ENCODE measurements around the gene SYCP3. TPM values are rescaled to one million over a fixed set of nuclear protein-coding genes. Genes with fewer than 3 reads are reported as not detected.

Gene SYCP3
- total and polyA plus RNA-seq, 4 donors: 0.05 to 1.2 (median 0.67) TPM

- DNase-seq (peak in 1 of 3 donors; percentile 43), ATAC-seq (ENCODE audit: insufficient read depth, low FRiP score) (no peak)
- WGBS, 2 donors: 83 to 88% methylated on average over 12 of the region's 12 CpGs
- peaks cover 5 to 28% (median 12%) of the 10 kb centered on the region in 5 donors for H3K4me1 ChIP-seq (ENCODE audit: control insufficient read depth in 5 of 5, insufficient read depth in 5 of 5, low read length in 5 of 5)
- H3K27me3 ChIP-seq (ENCODE audit: control insufficient read depth in 3 of 3, insufficient read depth in 3 of 3, low read length in 2 of 3): peaks cover 0 to 2% (median 0%) of the 10 kb centered on the region in 3 donors
- H3K27ac ChIP-seq (ENCODE audit: low read depth in 1 of 2, low read length in 1 of 2): peak overlapping the region in 1 of 2 donors; percentile 100
- H3K9ac ChIP-seq (ENCODE audit: insufficient read depth in 1 of 2, low read length in 2 of 2): no peak overlapping the region
- TF ChIP-seq CTCF (IDR thresholded peaks at IDR 0.05; ENCODE audit: control extremely low read depth, extremely low read depth): no peak
- H3K36me3 ChIP-seq (ENCODE audit: control insufficient read depth in 4 of 4, insufficient read depth in 4 of 4, low read length in 4 of 4): no peaks in the 10 kb centered on the region
- H3K4me3 ChIP-seq: no peak overlapping the region
- H3K9me3 ChIP-seq (ENCODE audit: control insufficient read depth in 4 of 4, insufficient read depth in 3 of 4, low read length in 3 of 4): no peaks in the 10 kb centered on the region
These were observed 40.4 kb downstream of the SYCP3 start for GRCh38 chr12:101698800-101699347.

- DNase-seq (peak; percentile 52 to 62 (median 53)), ATAC-seq (ENCODE audit: insufficient read depth, low FRiP score) (no peak)
- Histone ChIP-seq H3K27ac (ENCODE audit: low read depth in 1 of 2, low read length in 1 of 2) (peak overlapping the region; percentile 97 to 100), H3K36me3 (ENCODE audit: control insufficient read depth in 4 of 4, insufficient read depth in 4 of 4, low read length in 4 of 4) (no peaks in the 10 kb centered on the region), H3K4me1 (ENCODE audit: control insufficient read depth in 5 of 5, insufficient read depth in 5 of 5, low read length in 5 of 5) (peaks cover 5 to 28% (median 12%) of the 10 kb centered on the region in 5 donors), H3K4me3 (peak overlapping the region; percentile 99), H3K27me3 (ENCODE audit: control insufficient read depth in 3 of 3, insufficient read depth in 3 of 3, low read length in 2 of 3) (peaks cover 0 to 2% (median 0%) of the 10 kb centered on the region in 3 donors), H3K9me3 (ENCODE audit: control insufficient read depth in 4 of 4, insufficient read depth in 3 of 4, low read length in 3 of 4) (no peaks in the 10 kb centered on the region), H3K9ac (ENCODE audit: insufficient read depth in 1 of 2, low read length in 2 of 2) (peak overlapping the region; percentile 23 to 39)
- WGBS, 2 donors: 0% methylated on average over 56 to 67 of the region's 67 CpGs
- TF ChIP-seq CTCF (IDR thresholded peaks at IDR 0.05; ENCODE audit: control extremely low read depth, extremely low read depth): no peak
These were observed 41.1 kb downstream of the SYCP3 start for GRCh38 chr12:101697930-101698799.

GRCh38 chr12:101697197-101697929 lies 41.9 kb downstream of the SYCP3 start, which contains the start of gene CHPT1:
TSS of gene CHPT1 (plus strand) at chr12:101697640. CDS start at chr12:101697862, 222 bp downstream.
- H3K27ac ChIP-seq (ENCODE audit: low read depth in 1 of 2, low read length in 1 of 2): peak within 1 kb of the TSS; percentile 97 to 100
- 1% methylated on average over 29 to 80 of the region's 80 CpGs for WGBS, 2 donors

More at GRCh38 chr12:101697197-101697929, 41.9 kb downstream of the SYCP3 start, which contains the start of gene CHPT1:
- peaks cover 0 to 2% (median 0%) of the 10 kb centered on the region in 3 donors for H3K27me3 ChIP-seq (ENCODE audit: control insufficient read depth in 3 of 3, insufficient read depth in 3 of 3, low read length in 2 of 3)
- H3K9me3 ChIP-seq (ENCODE audit: control insufficient read depth in 4 of 4, insufficient read depth in 3 of 4, low read length in 3 of 4): no peaks in the 10 kb centered on the region
- H3K9ac ChIP-seq (ENCODE audit: insufficient read depth in 1 of 2, low read length in 2 of 2): peak within 1 kb of the TSS; percentile 39 to 42
- TF ChIP-seq CTCF (IDR thresholded peaks at IDR 0.05; ENCODE audit: control extremely low read depth, extremely low read depth): no peak
- no peaks in the 10 kb centered on the region for H3K36me3 ChIP-seq (ENCODE audit: control insufficient read depth in 4 of 4, insufficient read depth in 4 of 4, low read length in 4 of 4)
- DNase-seq: peak; percentile 54 to 75 (median 59)
- ATAC-seq (ENCODE audit: insufficient read depth, low FRiP score): peak; percentile 63
- peak within 1 kb of the TSS; percentile 99 for H3K4me3 ChIP-seq
- H3K4me1 ChIP-seq (ENCODE audit: control insufficient read depth in 5 of 5, insufficient read depth in 5 of 5, low read length in 5 of 5): peaks cover 5 to 28% (median 7%) of the 10 kb centered on the region in 5 donors
